ENCODE data around the gene EDDM13.
"Not testable (repeated sequence)": the region's sequence is repeated elsewhere in the genome, so short reads cannot be mapped to it uniquely, and the experiment has no call there.

The EDDM13 gene

GRCh38 chr19:56261145-56261544 lies 11.4 kb upstream of the EDDM13 start:
- TF ChIP-seq EZH2phosphoT487 (IDR thresholded peaks at IDR 0.05; ENCODE audit: borderline replicate concordance), result no peak
- TF ChIP-seq, protein P1, sequence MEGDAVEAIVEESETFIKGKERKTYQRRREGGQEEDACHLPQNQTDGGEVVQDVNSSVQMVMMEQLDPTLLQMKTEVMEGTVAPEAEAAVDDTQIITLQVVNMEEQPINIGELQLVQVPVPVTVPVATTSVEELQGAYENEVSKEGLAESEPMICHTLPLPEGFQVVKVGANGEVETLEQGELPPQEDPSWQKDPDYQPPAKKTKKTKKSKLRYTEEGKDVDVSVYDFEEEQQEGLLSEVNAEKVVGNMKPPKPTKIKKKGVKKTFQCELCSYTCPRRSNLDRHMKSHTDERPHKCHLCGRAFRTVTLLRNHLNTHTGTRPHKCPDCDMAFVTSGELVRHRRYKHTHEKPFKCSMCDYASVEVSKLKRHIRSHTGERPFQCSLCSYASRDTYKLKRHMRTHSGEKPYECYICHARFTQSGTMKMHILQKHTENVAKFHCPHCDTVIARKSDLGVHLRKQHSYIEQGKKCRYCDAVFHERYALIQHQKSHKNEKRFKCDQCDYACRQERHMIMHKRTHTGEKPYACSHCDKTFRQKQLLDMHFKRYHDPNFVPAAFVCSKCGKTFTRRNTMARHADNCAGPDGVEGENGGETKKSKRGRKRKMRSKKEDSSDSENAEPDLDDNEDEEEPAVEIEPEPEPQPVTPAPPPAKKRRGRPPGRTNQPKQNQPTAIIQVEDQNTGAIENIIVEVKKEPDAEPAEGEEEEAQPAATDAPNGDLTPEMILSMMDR (conservative IDR thresholded peaks at IDR 0.05; ENCODE audit: low read length), result no peak

DNA sequence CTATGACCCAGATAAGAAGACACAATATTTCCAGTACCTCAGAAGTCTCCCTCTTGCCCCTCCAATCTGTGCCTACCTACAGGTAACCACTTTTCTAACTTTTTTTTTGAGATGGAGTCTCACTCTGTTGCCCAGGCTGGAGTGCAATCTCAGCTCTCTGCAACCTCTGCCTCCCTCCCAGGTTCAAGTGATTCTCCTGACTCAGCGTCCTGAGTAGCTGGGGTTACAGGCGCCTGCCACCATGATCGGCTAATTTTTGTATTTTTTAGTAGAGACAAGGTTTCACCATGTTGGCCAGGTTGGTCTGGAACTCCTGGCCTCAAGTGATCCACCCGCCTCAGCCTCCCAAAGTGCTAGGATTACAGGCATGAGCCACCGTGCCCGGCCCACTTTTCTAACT lies 10.6 kb upstream of the EDDM13 start:
- not testable (repeated sequence) for H3K36me3 ChIP-seq (ENCODE audit: insufficient read depth, low read length); H2AFZ ChIP-seq (ENCODE audit: low read length); H3K9ac ChIP-seq (ENCODE audit: low read depth, low read length, poor library complexity, severe bottlenecking); H3F3A ChIP-seq (ENCODE audit: low read depth); H3K9me2 ChIP-seq (replicated peaks; ENCODE audit: low read depth, low read length); H3K4me1 ChIP-seq (ENCODE audit: insufficient read depth, low read length, poor library complexity, severe bottlenecking); H3K4me3 ChIP-seq (ENCODE audit: low read length, poor library complexity, severe bottlenecking); H3K4me2 ChIP-seq (ENCODE audit: low read depth, low read length, poor library complexity, severe bottlenecking); H3K27me3 ChIP-seq (ENCODE audit: insufficient read depth, low read length, poor library complexity, severe bottlenecking); H3K79me2 ChIP-seq (ENCODE audit: insufficient read depth, low read length); H3K9me3 ChIP-seq (ENCODE audit: insufficient read depth, low read depth, low read length); H4K20me1 ChIP-seq (ENCODE audit: insufficient read depth, low read length, poor library complexity, severe bottlenecking)

More at GRCh38 chr19:56261145-56261544, 11.4 kb upstream of the EDDM13 start:
- Histone ChIP-seq H3K9me3 (ENCODE audit: insufficient read depth, low read depth, low read length) (no peaks in the 10 kb centered on the region), H3F3A (ENCODE audit: low read depth) (no peaks in the 10 kb centered on the region), H3K36me3 (ENCODE audit: insufficient read depth, low read length) (no peaks in the 10 kb centered on the region), H3K4me1 (ENCODE audit: insufficient read depth, low read length, poor library complexity, severe bottlenecking) (no peaks in the 10 kb centered on the region), H3K9me2 (replicated peaks; ENCODE audit: low read depth, low read length) (no peaks in the 10 kb centered on the region), H3K79me2 (ENCODE audit: insufficient read depth, low read length) (no peaks in the 10 kb centered on the region), H3K4me2 (ENCODE audit: low read depth, low read length, poor library complexity, severe bottlenecking) (no peak overlapping the region), H3K4me3 (ENCODE audit: low read length, poor library complexity, severe bottlenecking) (no peak overlapping the region), H2AFZ (ENCODE audit: low read length) (no peak overlapping the region), H3K27me3 (ENCODE audit: insufficient read depth, low read length, poor library complexity, severe bottlenecking) (no peaks in the 10 kb centered on the region), H4K20me1 (ENCODE audit: insufficient read depth, low read length, poor library complexity, severe bottlenecking) (no peaks in the 10 kb centered on the region), H3K9ac (ENCODE audit: low read depth, low read length, poor library complexity, severe bottlenecking) (no peak overlapping the region)

DNA sequence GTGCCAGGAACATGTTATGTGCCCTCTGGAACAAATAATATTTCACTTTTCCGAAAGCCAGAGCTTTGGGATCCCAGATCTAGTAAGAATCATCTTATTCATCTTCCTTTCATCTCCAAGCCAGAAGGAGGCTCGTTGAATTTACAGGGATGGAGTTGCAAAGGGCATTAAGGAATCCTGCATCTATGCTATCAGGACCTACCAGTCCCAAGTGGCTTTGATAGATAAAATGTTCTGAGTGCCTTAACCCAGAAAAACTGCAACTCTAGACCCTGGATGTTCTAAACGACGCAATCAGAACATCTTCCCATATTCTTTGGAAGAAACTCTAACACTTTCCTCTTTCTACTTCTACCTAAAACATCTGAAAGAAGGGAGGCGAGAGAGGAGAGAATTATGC lies 9.2 kb upstream of the EDDM13 start:
- no peak overlapping the region for H2AFZ ChIP-seq (ENCODE audit: low read length)
- H3K79me2 ChIP-seq (ENCODE audit: insufficient read depth, low read length), result no peaks in the 10 kb centered on the region
- TF ChIP-seq, protein P1 (conservative IDR thresholded peaks at IDR 0.05; ENCODE audit: low read length), result no peak
- TF ChIP-seq EZH2phosphoT487 (IDR thresholded peaks at IDR 0.05; ENCODE audit: borderline replicate concordance), result no peak
- H3K4me1 ChIP-seq (ENCODE audit: insufficient read depth, low read length, poor library complexity, severe bottlenecking), result no peaks in the 10 kb centered on the region
- no peaks in the 10 kb centered on the region for H3K27me3 ChIP-seq (ENCODE audit: insufficient read depth, low read length, poor library complexity, severe bottlenecking)
- H3K36me3 ChIP-seq (ENCODE audit: insufficient read depth, low read length), result no peaks in the 10 kb centered on the region
- no peaks in the 10 kb centered on the region for H3K9me2 ChIP-seq (replicated peaks; ENCODE audit: low read depth, low read length)
- H3K9me3 ChIP-seq (ENCODE audit: insufficient read depth, low read depth, low read length), result no peaks in the 10 kb centered on the region
- H4K20me1 ChIP-seq (ENCODE audit: insufficient read depth, low read length, poor library complexity, severe bottlenecking), result no peaks in the 10 kb centered on the region
- H3F3A ChIP-seq (ENCODE audit: low read depth), result no peaks in the 10 kb centered on the region
- H3K4me3 ChIP-seq (ENCODE audit: low read length, poor library complexity, severe bottlenecking), result no peak overlapping the region
- H3K9ac ChIP-seq (ENCODE audit: low read depth, low read length, poor library complexity, severe bottlenecking), result no peak overlapping the region
- H3K4me2 ChIP-seq (ENCODE audit: low read depth, low read length, poor library complexity, severe bottlenecking), result no peak overlapping the region

GRCh38 chr19:56266051-56266450 lies 6.5 kb upstream of the EDDM13 start:
- H3K9me2 ChIP-seq (replicated peaks; ENCODE audit: low read depth, low read length), result no peaks in the 10 kb centered on the region
- H2AFZ ChIP-seq (ENCODE audit: low read length), result no peak overlapping the region
- no peaks in the 10 kb centered on the region for H3K9me3 ChIP-seq (ENCODE audit: insufficient read depth, low read depth, low read length)
- no peak overlapping the region for H3K4me3 ChIP-seq (ENCODE audit: low read length, poor library complexity, severe bottlenecking)
- no peak overlapping the region for H3K9ac ChIP-seq (ENCODE audit: low read depth, low read length, poor library complexity, severe bottlenecking)
- TF ChIP-seq, protein P1 (conservative IDR thresholded peaks at IDR 0.05; ENCODE audit: low read length), result no peak
- TF ChIP-seq EZH2phosphoT487 (IDR thresholded peaks at IDR 0.05; ENCODE audit: borderline replicate concordance), result no peak
- H4K20me1 ChIP-seq (ENCODE audit: insufficient read depth, low read length, poor library complexity, severe bottlenecking), result no peaks in the 10 kb centered on the region
- no peaks in the 10 kb centered on the region for H3F3A ChIP-seq (ENCODE audit: low read depth)
- no peaks in the 10 kb centered on the region for H3K79me2 ChIP-seq (ENCODE audit: insufficient read depth, low read length)
- H3K4me1 ChIP-seq (ENCODE audit: insufficient read depth, low read length, poor library complexity, severe bottlenecking), result no peaks in the 10 kb centered on the region
- H3K27me3 ChIP-seq (ENCODE audit: insufficient read depth, low read length, poor library complexity, severe bottlenecking), result no peaks in the 10 kb centered on the region
- H3K36me3 ChIP-seq (ENCODE audit: insufficient read depth, low read length), result no peaks in the 10 kb centered on the region
- H3K4me2 ChIP-seq (ENCODE audit: low read depth, low read length, poor library complexity, severe bottlenecking), result no peak overlapping the region
